K562 (cell line): Measurements from ENCODE around the gene CDC6. TPM values are rescaled to one million over a fixed set of nuclear protein-coding genes. Genes with fewer than 3 reads are reported as not detected.

Experiments used
- ATAC-seq: fragments of 200-7000 bp; cut with Tn5 transposase; 3 replicates; pipeline ENCODE4 v1.9.1; 2020; ENCODE audit warnings: moderate library complexity
- BruUV-seq: library from RNA; stranded (reverse); fragments of 400-500 nt; replicated peaks from 2 replicates; lab custom pipeline; 2021; lab: Mats Ljungman, UMichigan
- CTCF ChIA-PET: fragments of 300-600 bp; formaldehyde crosslinking; extraction: SDS; loops from one replicate; lab custom pipeline; 2021; ENCODE audit warnings: low intra/inter-chr PET ratio; lab: Yijun Ruan, JAX
- POLR2A ChIA-PET: fragments of 300-600, 350-650 bp; sonication (Branson Sonifier 250); formaldehyde crosslinking; extraction: SDS; loops from one replicate; lab custom pipeline; 2021; ENCODE audit warnings: antibody characterized with exemption, inconsistent platforms; lab: Yijun Ruan, JAX
- DNase-seq, 4 experiments: peaks; one replicate each; pipeline versions ENCODE4 v3.0.0 to v3.0.0-alpha.2; 2011 to 2018; ENCODE audit warnings: low spot score in 3 of 4, mixed read lengths in 3 of 4; ENCODE audit errors: extremely low read depth in 1 of 4
- FAIRE-seq: peaks from 2 replicates; lab custom pipeline; 2011; peaks lifted over from hg19 to GRCh38; lab: Jason Lieb, UNC
- H2AFZ ChIP-seq: 2 replicates; pipeline ENCODE4 v1.6.0; 2011; ENCODE audit warnings: low read depth, low read length, control low read depth, inconsistent platforms
- H3K27ac ChIP-seq: fragments of 200-600 bp; 3 replicates; pipeline ENCODE4 v1.8.0; 2011; ENCODE audit warnings: low read depth, mild to moderate bottlenecking, control low read depth, inconsistent platforms, low read length, moderate library complexity, mixed read lengths; ENCODE audit errors: extremely low read depth
- H3K27me3 ChIP-seq, 2 experiments: fragments of 300-600 bp in 1 of 2; 2 replicates in 1 of 2; 3 replicates in 1 of 2; pipeline versions ENCODE4 v1.6.0 to v1.8.0; 2011; ENCODE audit warnings: inconsistent platforms in 2 of 2, low read length in 2 of 2, mild to moderate bottlenecking in 1 of 2, mixed read lengths in 1 of 2, moderate library complexity in 1 of 2; ENCODE audit not compliant: control insufficient read depth in 2 of 2, insufficient read depth in 2 of 2
- H3K36me3 ChIP-seq: fragments of 300-600 bp; 3 replicates; pipeline ENCODE4 v1.8.0; 2011; ENCODE audit warnings: mild to moderate bottlenecking, low read length, inconsistent platforms; ENCODE audit not compliant: control insufficient read depth, insufficient read depth
- H3K4me1 ChIP-seq, 2 experiments: fragments of 200-600 bp in 1 of 2; replicated peaks in 1 of 2; 2 replicates in 1 of 2; 3 replicates in 1 of 2; pipeline versions ENCODE4 v1.5.1 to v1.8.0; 2011; ENCODE audit warnings: inconsistent platforms in 2 of 2, low read length in 2 of 2, mild to moderate bottlenecking in 1 of 2, mixed read lengths in 1 of 2, moderate library complexity in 1 of 2; ENCODE audit not compliant: control insufficient read depth in 2 of 2, insufficient read depth in 2 of 2
- H3K4me2 ChIP-seq: 2 replicates; pipeline ENCODE4 v1.6.1; 2011; ENCODE audit warnings: low read length, control low read depth, inconsistent platforms, mixed read lengths; ENCODE audit not compliant: insufficient read depth
- H3K4me3 ChIP-seq: fragments of 200-600 bp; sonication (generic), shearing (Covaris generic); 2 replicates; pipeline ENCODE4 v1.5.1; 2016; ENCODE audit warnings: control low read depth, inconsistent platforms
- H3K79me2 ChIP-seq: fragments of 200-600 bp; 3 replicates; pipeline ENCODE4 v1.8.0; 2011; ENCODE audit warnings: low read length, inconsistent platforms; ENCODE audit not compliant: control insufficient read depth, insufficient read depth
- H3K9ac ChIP-seq, 2 experiments: 2 replicates each; pipeline versions ENCODE4 v1.6.0 to v1.6.1; 2011; ENCODE audit warnings: low read depth in 2 of 2, low read length in 2 of 2, control low read depth in 1 of 2, inconsistent platforms in 1 of 2, mild to moderate bottlenecking in 1 of 2, mixed read lengths in 1 of 2; ENCODE audit not compliant: insufficient read depth in 1 of 2
- H3K9me1 ChIP-seq: one replicate; pipeline ENCODE4 v1.6.0; 2011; ENCODE audit warnings: inconsistent platforms, mild to moderate bottlenecking, low read length, moderate library complexity; ENCODE audit not compliant: control insufficient read depth, insufficient read depth
- H3K9me3 ChIP-seq: replicated peaks from 2 replicates; pipeline ENCODE4 v1.5.1; 2011; ENCODE audit warnings: low read depth, low read length, inconsistent platforms; ENCODE audit not compliant: control insufficient read depth, insufficient read depth
- H4K20me1 ChIP-seq: replicated peaks from 2 replicates; pipeline ENCODE4 v1.6.1; 2011; ENCODE audit warnings: low read length, inconsistent platforms, mixed read lengths; ENCODE audit not compliant: control insufficient read depth, insufficient read depth
- ATF6 ChIP-seq: sonication (generic); formaldehyde crosslinking; IDR thresholded peaks from 2 replicates; pipeline ENCODE4 v1.4.0; 2020; ENCODE audit warnings: mild to moderate bottlenecking, missing genetic modification reagents
- CREBBP ChIP-seq: IDR thresholded peaks from one replicate; pipeline ENCODE4 v1.6.1; 2012; ENCODE audit warnings: low read depth, mild to moderate bottlenecking, control low read depth, inconsistent platforms, low read length
- DPF2 ChIP-seq: fragments of 450-650 bp; IDR thresholded peaks from 2 replicates; pipeline ENCODE4 v1.6.1; 2016
- E2F1 ChIP-seq: sonication (generic); formaldehyde crosslinking; IDR thresholded peaks from 2 replicates; pipeline ENCODE4 v1.8.1; 2023; ENCODE audit warnings: mild to moderate bottlenecking, missing genetic modification reagents, moderate library complexity
- E2F5 ChIP-seq: sonication (generic); formaldehyde crosslinking; IDR thresholded peaks from 2 replicates; pipeline ENCODE4 v1.8.0; 2022; ENCODE audit warnings: mild to moderate bottlenecking, missing genetic modification reagents
- FOXO4 ChIP-seq: fragments of 450-650 bp; formaldehyde crosslinking; IDR thresholded peaks from 2 replicates; pipeline ENCODE4 v1.4.0; 2020; ENCODE audit warnings: mild to moderate bottlenecking, moderate library complexity
- MYC ChIP-seq, 2 experiments: fragments of 250-450 bp in 1 of 2; sonication (Bioruptor Pico) in 1 of 2; IDR thresholded peaks; 2 replicates each; pipeline versions ENCODE4 v1.5.1 to v1.6.1; 2012 to 2021; ENCODE audit warnings: low read depth in 2 of 2, borderline replicate concordance in 1 of 2, improper control_type of control experiment in 1 of 2, low read length in 1 of 2, mild to moderate bottlenecking in 1 of 2, moderate library complexity in 1 of 2
- NONO ChIP-seq, 2 experiments: fragments of 200-400 bp in 1 of 2; fragments of 450-650 bp in 1 of 2; formaldehyde crosslinking in 1 of 2; IDR thresholded peaks; 2 replicates each; pipeline ENCODE4 v1.6.1; 2017; ENCODE audit warnings: low read depth in 2 of 2, mild to moderate bottlenecking in 2 of 2, moderate library complexity in 2 of 2, low read length in 1 of 2
- NR0B1 ChIP-seq: fragments of 450-650 bp; IDR thresholded peaks from one replicate; pipeline ENCODE4 v1.6.1; 2018; ENCODE audit warnings: mild to moderate bottlenecking, moderate library complexity; ENCODE audit not compliant: partially characterized antibody
- ZNF644 ChIP-seq: fragments of 200-800 bp; sonication (Bioruptor generic); IDR thresholded peaks from 2 replicates; pipeline ENCODE4 v1.6.1; 2016; ENCODE audit warnings: low read depth, missing genetic modification characterization, missing compliant biosample characterization
- WGBS: fragments of 100-300 bp; shearing (Covaris generic); methylation state at CpG from one replicate; pipeline ENCODE4 v1.1.6; 2016; ENCODE audit warnings: low coverage, mixed read lengths; ENCODE audit not compliant: insufficient coverage; ENCODE audit errors: missing lambda C conversion rate; 5-methylcytosine and 5-hydroxymethylcytosine counted together
- in situ Hi-C: fragments of 300-500 bp; cut with MboI; formaldehyde crosslinking; loops from 4 replicates; pipeline ENCODE4 v1.15.0; 2018; ENCODE audit warnings: inconsistent platforms, mixed read lengths
- intact Hi-C: fragments of 100-400 bp; cut with micrococcal nuclease; formaldehyde crosslinking; loops from 2 replicates; pipeline ENCODE4 v1.14.2; 2022
- polyA plus RNA-seq, 8 experiments: library from polyadenylated mRNA; depleted of rRNA in 4 of 8; stranded (reverse) in 5 of 8; unstranded in 3 of 8; fragments of >200 nt; fragmentation: Nextera tagmentation in 2 of 8; fragmentation: Illumina TruSeq in 1 of 8; extraction: Ambion mirVana in 2 of 8; extraction: Trizol in 1 of 8; gene quantifications; 2 replicates each; pipeline versions ENCODE4 v1.2.1 to v1.2.3, GENCODE V29; 2011 to 2014; ENCODE audit warnings: inconsistent platforms in 1 of 8, missing spikeins in 1 of 8
- total RNA-seq, 7 experiments: library from RNA; depleted of rRNA in 6 of 7; stranded (reverse); fragments of >200 nt in 6 of 7; fragmentation: Illumina TruSeq in 2 of 7; extraction: Trizol in 2 of 7; gene quantifications; 2 replicates each; pipeline versions ENCODE4 v1.2.1 to v1.2.3, GENCODE V29; 2011 to 2021; ENCODE audit warnings: low replicate concordance in 1 of 7

Gene CDC6
- total and polyA plus RNA-seq, 9 of the 15 experiments (the other 6 are each of a cell fraction or from before 2014, with no cell fraction given): 29.6 to 141 (median 106) TPM

- H3K9me1 ChIP-seq: no peaks in the 10 kb centered on the region
- H3K36me3 ChIP-seq: no peaks in the 10 kb centered on the region
- ChIA-PET CTCF (no interaction called here), POLR2A (interaction anchor here (3.2 kb wide), 1 partner anchor 9 kb away, joined by 16 read pairs; no protein-coding TSS in a partner anchor)
- ATAC-seq (no peak), FAIRE-seq (peak; percentile 49), DNase-seq (no peak)
- in situ Hi-C loops: no loop called here
- BruUV-seq: no TSS peak
- H3K4me2 ChIP-seq: no peak overlapping the region
- no peaks in the 10 kb centered on the region for H3K9me3 ChIP-seq
- intact Hi-C loops: no loop called here
- H3K4me3 ChIP-seq: no peak overlapping the region
- no peak overlapping the region for H3K9ac ChIP-seq
- 58% methylated on average over 4 of the region's 4 CpGs for WGBS
- peaks cover 30% of the 10 kb centered on the region for H3K79me2 ChIP-seq
- no peak overlapping the region for H2AFZ ChIP-seq
- no peak overlapping the region for H3K27ac ChIP-seq
- H3K27me3 ChIP-seq: no peaks in the 10 kb centered on the region
- H3K4me1 ChIP-seq: no peaks in the 10 kb centered on the region; a peak in 1 of 5 replicates
- H4K20me1 ChIP-seq: 0 out of 2 replicates have a peak, but pooled peaks cover 2% of the 10 kb centered on the region
- TF ChIP-seq ZNF644 (tag): no peak
- no peak for TF ChIP-seq NR0B1
- no peak for TF ChIP-seq ATF6 (CRISPR knock-in tag)
- TF ChIP-seq E2F1 (CRISPR knock-in tag): no peak
- TF ChIP-seq E2F5 (CRISPR knock-in tag): no peak
- no peak for TF ChIP-seq FOXO4
- no peak for TF ChIP-seq NONO (IDR thresholded peaks at IDR 0.05; ENCODE audit: low read depth in 2 of 2, low read length in 1 of 2)
- TF ChIP-seq DPF2: no peak
- TF ChIP-seq MYC (IDR thresholded peaks at IDR 0.05; ENCODE audit: low read depth, low read length): no peak
- TF ChIP-seq MYC (CRISPR knock-in tag; IDR thresholded peaks at IDR 0.05; ENCODE audit: borderline replicate concordance, low read depth): no peak
- no peak for TF ChIP-seq CREBBP
These were observed 46.3 kb upstream of the CDC6 start for GRCh38 chr17:40241252-40241834.
